GM12878 (cell line): ENCODE data around the gene AHCYL2.
A peak's percentile ranks its signal among the peaks of the same experiment; 100 is the strongest.

ENCODE experiments used
- CTCF ChIP-seq, 3 experiments: IDR thresholded peaks in 2 of 3; conservative IDR thresholded peaks in 1 of 3; 2 replicates each; pipeline ENCODE4 v1.5.1; 2011; ENCODE audit warnings: low read depth in 3 of 3, low read length in 3 of 3, mild to moderate bottlenecking in 3 of 3, control low read depth in 2 of 3, moderate library complexity in 2 of 3, inconsistent platforms in 1 of 3, mixed read lengths in 1 of 3; ENCODE audit not compliant: control insufficient read depth in 2 of 3, insufficient read depth in 1 of 3; ENCODE audit errors: extremely low read depth in 1 of 3
- EP300 ChIP-seq, 2 experiments: fragments of 150-350 bp in 1 of 2; IDR thresholded peaks; 2 replicates each; pipeline ENCODE4 v1.6.1; 2011 to 2012; ENCODE audit warnings: low read depth in 2 of 2, low read length in 2 of 2, borderline replicate concordance in 1 of 2, improper control_type of control experiment in 1 of 2, inconsistent platforms in 1 of 2; ENCODE audit not compliant: control insufficient read depth in 1 of 2
- EZH2 ChIP-seq: IDR thresholded peaks from 2 replicates; pipeline ENCODE4 v1.6.1; 2012; ENCODE audit warnings: low read depth, mild to moderate bottlenecking, control low read depth, inconsistent platforms, low read length, borderline replicate concordance; ENCODE audit not compliant: control insufficient read depth
- SMARCA5 ChIP-seq: fragments of 450-650 bp; IDR thresholded peaks from 2 replicates; pipeline ENCODE4 v1.6.1; 2017; ENCODE audit warnings: mild to moderate bottlenecking
- SREBF2 ChIP-seq: IDR thresholded peaks from 2 replicates; pipeline ENCODE4 v1.6.1; 2012; ENCODE audit warnings: mild to moderate bottlenecking, low read length
- TCF12 ChIP-seq: IDR thresholded peaks from 2 replicates; pipeline ENCODE4 v1.6.1; 2011; ENCODE audit warnings: low read depth, mild to moderate bottlenecking, low read length
- USF1 ChIP-seq: IDR thresholded peaks from 2 replicates; pipeline ENCODE4 v1.6.1; 2011; ENCODE audit warnings: borderline replicate concordance, low read depth, mild to moderate bottlenecking, moderate library complexity, mixed read lengths, low read length; ENCODE audit not compliant: insufficient read depth; ENCODE audit errors: extremely low read length
- ZBTB33 ChIP-seq: fragments of 450-650 bp; IDR thresholded peaks from 2 replicates; pipeline ENCODE4 v1.6.1; 2017; ENCODE audit warnings: mild to moderate bottlenecking

DNA sequence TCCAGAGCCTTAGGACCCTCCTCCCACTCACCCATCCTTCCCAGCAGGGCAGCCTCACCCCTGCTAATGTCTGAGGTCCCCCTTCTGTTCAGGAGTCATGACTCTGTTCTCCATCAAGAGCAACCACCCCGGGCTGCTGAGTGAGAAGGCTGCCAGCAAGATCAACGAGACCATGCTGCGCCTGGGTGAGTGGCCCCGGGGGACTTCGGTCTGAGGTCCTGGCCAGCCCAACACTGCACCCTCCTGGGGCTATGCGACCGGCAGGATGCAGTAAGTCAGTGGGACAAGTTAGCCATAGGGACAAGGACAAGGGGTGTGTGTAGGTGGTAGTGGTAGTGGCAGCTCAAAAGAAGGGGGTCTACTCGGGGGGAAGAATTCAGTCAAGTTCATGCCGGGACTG lies 16.2 kb upstream of the AHCYL2 start:
- no peak for TF ChIP-seq EZH2
- TF ChIP-seq USF1, result no peak
- no peak for TF ChIP-seq SREBF2
- peak in 2 of 3 experiments; percentile 27 to 51; a peak in 2 of 6 replicates for TF ChIP-seq CTCF (IDR thresholded peaks at IDR 0.05 in 2 of 3, conservative IDR thresholded peaks at IDR 0.05 in 1 of 3; ENCODE audit: control insufficient read depth in 2 of 3, extremely low read depth in 1 of 3, insufficient read depth in 1 of 3, low read depth in 3 of 3, low read length in 3 of 3)
- TF ChIP-seq ZBTB33, result no peak
- TF ChIP-seq SMARCA5, result no peak
- TF ChIP-seq TCF12, result no peak
- TF ChIP-seq EP300 (IDR thresholded peaks at IDR 0.05; ENCODE audit: borderline replicate concordance in 1 of 2, control insufficient read depth in 1 of 2, low read depth in 2 of 2, low read length in 2 of 2), result no peak
